GM23338 (cell line): ENCODE results near the gene CPM. TPM values are rescaled to one million over a fixed set of nuclear protein-coding genes. Genes with fewer than 3 reads are reported as not detected.

Experiments
- ATAC-seq: fragments of 200-7000 bp; cut with Tn5 transposase; 3 replicates; pipeline ENCODE4 v1.9.1; 2020
- DNase-seq: peaks from one replicate; pipeline ENCODE4 v3.0.0-alpha.2; 2015; ENCODE audit warnings: low spot score
- H2AFZ ChIP-seq: fragments of 200-600 bp; sonication (generic); 2 replicates; pipeline ENCODE4 v1.8.0; 2016; ENCODE audit warnings: antibody characterized with exemption, mild to moderate bottlenecking, moderate library complexity
- H3F3A ChIP-seq: fragments of 200-600 bp; sonication (generic); replicated peaks from 2 replicates; pipeline ENCODE4 v1.8.0; 2017; ENCODE audit warnings: antibody characterized with exemption, mixed run types, low read depth
- H3K27ac ChIP-seq: fragments of 200-600 bp; sonication (generic); 2 replicates; pipeline ENCODE4 v1.6.1; 2016; ENCODE audit warnings: low read depth
- H3K27me3 ChIP-seq: fragments of 200-600 bp; sonication (generic); 2 replicates; pipeline ENCODE4 v1.8.0; 2016; ENCODE audit warnings: mild to moderate bottlenecking, mixed run types, moderate library complexity; ENCODE audit not compliant: insufficient read depth
- H3K36me3 ChIP-seq: fragments of 200-600 bp; sonication (generic); 2 replicates; pipeline ENCODE4 v1.8.0; 2016; ENCODE audit warnings: mild to moderate bottlenecking; ENCODE audit not compliant: insufficient read depth
- H3K4me1 ChIP-seq: fragments of 200-600 bp; sonication (generic); 2 replicates; pipeline ENCODE4 v1.8.0; 2016; ENCODE audit warnings: mild to moderate bottlenecking, moderate library complexity; ENCODE audit not compliant: insufficient read depth
- H3K4me2 ChIP-seq: fragments of 200-600 bp; sonication (generic); 2 replicates; pipeline ENCODE4 v1.7.1; 2017; ENCODE audit warnings: mixed run types
- H3K4me3 ChIP-seq: fragments of 200-600 bp; sonication (generic); 2 replicates; pipeline ENCODE4 v1.6.1; 2016; ENCODE audit warnings: mixed run types
- H3K79me2 ChIP-seq: fragments of 200-600 bp; sonication (generic); replicated peaks from 2 replicates; pipeline ENCODE4 v1.8.0; 2017; ENCODE audit warnings: mild to moderate bottlenecking; ENCODE audit not compliant: insufficient read depth
- H3K9me2 ChIP-seq: fragments of 200-600 bp; sonication (generic); 2 replicates; pipeline ENCODE4 v1.8.0; 2017; ENCODE audit not compliant: insufficient read depth
- H4K20me1 ChIP-seq: fragments of 200-600 bp; sonication (generic); replicated peaks from 2 replicates; pipeline ENCODE4 v1.8.0; 2017; ENCODE audit warnings: mild to moderate bottlenecking; ENCODE audit not compliant: insufficient read depth
- H3K27ac Mint-ChIP-seq: 2 replicates; pipeline ENCODE4 v1.8.0; 2020; ENCODE audit warnings: inconsistent platforms, mild to moderate bottlenecking, moderate library complexity, mixed read lengths
- H3K27me3 Mint-ChIP-seq: 3 replicates; pipeline ENCODE4 v1.8.0; 2022; ENCODE audit warnings: low read depth, mild to moderate bottlenecking, moderate library complexity, mixed read lengths, inconsistent platforms; ENCODE audit not compliant: insufficient read depth, poor library complexity
- H3K36me3 Mint-ChIP-seq: 3 replicates; pipeline ENCODE4 v1.8.0; 2021; ENCODE audit warnings: low read depth, mild to moderate bottlenecking, inconsistent platforms, moderate library complexity, mixed read lengths
- H3K4me1 Mint-ChIP-seq: 3 replicates; pipeline ENCODE4 v1.8.0; 2020; ENCODE audit warnings: mild to moderate bottlenecking, inconsistent platforms, mixed read lengths
- H3K4me3 Mint-ChIP-seq: 3 replicates; pipeline ENCODE4 v1.8.0; 2021; ENCODE audit warnings: moderate library complexity, mild to moderate bottlenecking, inconsistent platforms, mixed read lengths
- H3K9me3 Mint-ChIP-seq: 3 replicates; pipeline ENCODE4 v1.8.0; 2020; ENCODE audit warnings: moderate library complexity, mild to moderate bottlenecking, inconsistent platforms, mixed read lengths
- CTCF ChIP-seq, 2 experiments: fragments of 200-600 bp in 1 of 2; sonication (generic) in 1 of 2; conservative IDR thresholded peaks; 2 replicates each; pipeline versions ENCODE4 v1.5.1 to v1.6.1; 2016 to 2017; ENCODE audit warnings: antibody characterized with exemption in 2 of 2, low read depth in 2 of 2, mild to moderate bottlenecking in 2 of 2, moderate library complexity in 1 of 2
- ETS1 ChIP-seq: IDR thresholded peaks from 2 replicates; pipeline ENCODE4 v1.6.1; 2016; ENCODE audit warnings: antibody characterized with exemption
- JUNB ChIP-seq: IDR thresholded peaks from one replicate; pipeline ENCODE4 v1.6.1; 2016; ENCODE audit warnings: antibody characterized with exemption; ENCODE audit not compliant: unreplicated experiment
- REST ChIP-seq: IDR thresholded peaks from one replicate; pipeline ENCODE4 v1.6.1; 2018; ENCODE audit warnings: antibody characterized with exemption; ENCODE audit not compliant: unreplicated experiment
- STAT1 ChIP-seq: IDR thresholded peaks from one replicate; pipeline ENCODE4 v1.6.1; 2016; ENCODE audit warnings: antibody characterized with exemption; ENCODE audit not compliant: unreplicated experiment
- ZNF331 ChIP-seq: fragments of 250-450 bp; sonication (Bioruptor Pico); IDR thresholded peaks from 2 replicates; pipeline ENCODE4 v1.5.0; 2020; ENCODE audit warnings: low read depth, mild to moderate bottlenecking, moderate library complexity
- ZNF462 ChIP-seq: fragments of 250-450 bp; sonication (Bioruptor Pico); IDR thresholded peaks from 2 replicates; pipeline ENCODE4 v1.5.0; 2020; ENCODE audit warnings: mild to moderate bottlenecking, moderate library complexity
- polyA plus RNA-seq: library from polyadenylated mRNA; unstranded; fragments of >200 nt; fragmentation: Nextera tagmentation; extraction: Ambion mirVana; gene quantifications from 2 replicates; pipeline ENCODE4 v1.2.1, GENCODE V29; 2016
- total RNA-seq: library from RNA; depleted of rRNA; stranded (reverse); fragments of >200 nt; shearing (Covaris generic); gene quantifications from 2 replicates; pipeline ENCODE4 v1.2.3, GENCODE V29; 2014

The CPM gene
- total and polyA plus RNA-seq, 2 experiments from 2014 or later = 0.37 to 5.8 TPM

- TF ChIP-seq ZNF462 (CRISPR knock-in tag) (no peak), JUNB (no peak), CTCF (conservative IDR thresholded peaks at IDR 0.05; ENCODE audit: low read depth in 2 of 2) (no peak), ETS1 (no peak)
These were observed 100.5 kb downstream of the CPM start (continued) for GRCh38 chr12:68832504-68832867.

- Mint-ChIP-seq H3K27ac (peak overlapping the region; percentile 84), H3K4me3 (no peak overlapping the region), H3K9me3 (no peaks in the 10 kb centered on the region), H3K4me1 (peaks cover 18% of the 10 kb centered on the region), H3K27me3 (peaks cover 2% of the 10 kb centered on the region), H3K36me3 (peaks cover 76% of the 10 kb centered on the region)
- Histone ChIP-seq H3K4me2 (no peak overlapping the region), H4K20me1 (peaks cover 11% of the 10 kb centered on the region), H3K27ac (peak overlapping the region; percentile 79), H2AFZ (no peak overlapping the region), H3K36me3 (peaks cover 55% of the 10 kb centered on the region), H3K79me2 (peaks cover 32% of the 10 kb centered on the region), H3K4me3 (no peak overlapping the region), H3K9me2 (no peaks in the 10 kb centered on the region), H3K27me3 (no peaks in the 10 kb centered on the region), H3F3A (peaks cover 10% of the 10 kb centered on the region; the same call in 1 of the 2 replicates), H3K4me1 (peaks cover 5% of the 10 kb centered on the region)
- ATAC-seq (no peak), DNase-seq (no peak)
- no peak for TF ChIP-seq ETS1
- TF ChIP-seq ZNF331 (CRISPR knock-in tag) = no peak
- no peak for TF ChIP-seq STAT1
- TF ChIP-seq JUNB = no peak
- no peak for TF ChIP-seq REST
These were observed 101.0 kb downstream of the CPM start for GRCh38 chr12:68831751-68832503.
